GM12878 (cell line): ENCODE results near the gene MTAP. TPM values are rescaled to one million over a fixed set of nuclear protein-coding genes. Genes with fewer than 3 reads are reported as not detected.

ENCODE experiments used
- ATF2 ChIP-seq: IDR thresholded peaks from 2 replicates; pipeline ENCODE4 v1.6.1; 2012; ENCODE audit warnings: low read length, inconsistent platforms
- ATF7 ChIP-seq: fragments of 450-650 bp; IDR thresholded peaks from 2 replicates; pipeline ENCODE4 v1.6.1; 2016; ENCODE audit warnings: low read depth, mild to moderate bottlenecking
- BACH1 ChIP-seq: fragments of 450-650 bp; IDR thresholded peaks from 2 replicates; pipeline ENCODE4 v1.6.1; 2017; ENCODE audit warnings: mild to moderate bottlenecking, borderline replicate concordance
- BHLHE40 ChIP-seq, 2 experiments: fragments of 450-650 bp in 1 of 2; IDR thresholded peaks; 2 replicates each; pipeline ENCODE4 v1.6.1; 2011 to 2017; ENCODE audit warnings: low read depth in 2 of 2, borderline replicate concordance in 1 of 2, improper control_type of control experiment in 1 of 2, low read length in 1 of 2, mild to moderate bottlenecking in 1 of 2
- CBX3 ChIP-seq: fragments of 200-600 bp; sonication (generic); IDR thresholded peaks from 2 replicates; pipeline ENCODE4 v1.6.1; 2016; ENCODE audit warnings: low read depth, borderline replicate concordance
- CHD4 ChIP-seq: fragments of 200-600 bp; sonication (generic); IDR thresholded peaks from 2 replicates; pipeline ENCODE4 v1.6.1; 2016; ENCODE audit warnings: mild to moderate bottlenecking
- CTCF ChIP-seq, 3 experiments: IDR thresholded peaks in 2 of 3; conservative IDR thresholded peaks in 1 of 3; 2 replicates each; pipeline ENCODE4 v1.5.1; 2011; ENCODE audit warnings: low read depth in 3 of 3, low read length in 3 of 3, mild to moderate bottlenecking in 3 of 3, control low read depth in 2 of 3, moderate library complexity in 2 of 3, inconsistent platforms in 1 of 3, mixed read lengths in 1 of 3; ENCODE audit not compliant: control insufficient read depth in 2 of 3, insufficient read depth in 1 of 3; ENCODE audit errors: extremely low read depth in 1 of 3
- E4F1 ChIP-seq: fragments of 450-650 bp; IDR thresholded peaks from 2 replicates; pipeline ENCODE4 v1.6.1; 2018; ENCODE audit warnings: borderline replicate concordance, mild to moderate bottlenecking; ENCODE audit not compliant: partially characterized antibody
- ELK1 ChIP-seq: IDR thresholded peaks from 2 replicates; pipeline ENCODE4 v1.6.1; 2012; ENCODE audit warnings: low read depth, low read length, improper control_type of control experiment
- GATAD2B ChIP-seq: fragments of 450-650 bp; conservative IDR thresholded peaks from 2 replicates; pipeline ENCODE4 v1.6.1; 2017; ENCODE audit warnings: low read depth, mild to moderate bottlenecking, moderate library complexity
- IKZF1 ChIP-seq: fragments of 450-650 bp; conservative IDR thresholded peaks from 2 replicates; pipeline ENCODE4 v1.6.1; 2017; ENCODE audit warnings: antibody characterized with exemption, mild to moderate bottlenecking
- IRF3 ChIP-seq: fragments of 450-650 bp; IDR thresholded peaks from 2 replicates; pipeline ENCODE4 v1.6.1; 2014; ENCODE audit warnings: mild to moderate bottlenecking
- IRF4 ChIP-seq: IDR thresholded peaks from 2 replicates; pipeline ENCODE4 v1.6.1; 2011; ENCODE audit warnings: low read depth, low read length
- JUND ChIP-seq: IDR thresholded peaks from 2 replicates; pipeline ENCODE4 v1.6.1; 2012; ENCODE audit warnings: low read depth, mild to moderate bottlenecking, low read length, improper control_type of control experiment, moderate library complexity
- POLR2A ChIP-seq: IDR thresholded peaks from 2 replicates; pipeline ENCODE4 v1.6.1; 2011; ENCODE audit warnings: low read depth, mild to moderate bottlenecking, low read length
- POLR2AphosphoS5 ChIP-seq: IDR thresholded peaks from 2 replicates; pipeline ENCODE4 v1.6.1; 2011; ENCODE audit warnings: mild to moderate bottlenecking, low read length, inconsistent platforms
- RAD51 ChIP-seq: fragments of 450-650 bp; IDR thresholded peaks from 2 replicates; pipeline ENCODE4 v1.6.1; 2016; ENCODE audit warnings: moderate library complexity, mild to moderate bottlenecking, inconsistent platforms
- RELB ChIP-seq: fragments of 450-650 bp; IDR thresholded peaks from 2 replicates; pipeline ENCODE4 v1.6.1; 2017; ENCODE audit warnings: low read depth, mild to moderate bottlenecking, moderate library complexity
- RFX5 ChIP-seq: IDR thresholded peaks from 2 replicates; pipeline ENCODE4 v1.6.1; 2011; ENCODE audit warnings: low read depth, low read length, improper control_type of control experiment
- TBL1XR1 ChIP-seq: IDR thresholded peaks from 2 replicates; pipeline ENCODE4 v1.6.1; 2012; ENCODE audit warnings: low read depth, low read length, improper control_type of control experiment
- polyA plus RNA-seq, 11 experiments: library from polyadenylated mRNA; depleted of rRNA in 4 of 11; unstranded in 6 of 11; stranded (reverse) in 5 of 11; fragments of >200 nt; fragmentation: Nextera tagmentation in 4 of 11; fragmentation: Illumina TruSeq in 1 of 11; extraction: Ambion mirVana in 4 of 11; extraction: Trizol in 1 of 11; gene quantifications; 1 replicate in 1 of 11; 2 replicates in 10 of 11; pipeline versions ENCODE4 v1.2.1 to v1.2.3, GENCODE V29; 2011 to 2016; ENCODE audit warnings: inconsistent platforms in 2 of 11, missing spikeins in 2 of 11, low read depth in 1 of 11
- total RNA-seq, 4 experiments: library from RNA; depleted of rRNA in 3 of 4; stranded (reverse); fragments of >200 nt in 3 of 4; fragmentation: Illumina TruSeq in 1 of 4; extraction: Trizol in 1 of 4; gene quantifications; 2 replicates each; pipeline versions ENCODE4 v1.2.1 to v1.2.3, GENCODE V29; 2013 to 2021

The MTAP gene
- total and polyA plus RNA-seq, 10 of the 15 experiments (the other 5 are each of a cell fraction or from before 2014, with no cell fraction given): 16.4 to 29.9 (median 22.6) TPM

- TF ChIP-seq IRF3 (no peak), IRF4 (no peak), JUND (no peak), RAD51 (no peak), BHLHE40 (IDR thresholded peaks at IDR 0.05; ENCODE audit: borderline replicate concordance in 1 of 2, low read depth in 2 of 2, low read length in 1 of 2) (peak in 1 of 2 experiments; percentile 46; a peak in 3 of 4 replicates), POLR2AphosphoS5 (no peak; the same call in 1 of the 2 replicates), TBL1XR1 (no peak), BACH1 (0 out of 2 replicates have a peak, but pooled peaks have one; percentile 18), IKZF1 (peak; percentile 85), CBX3 (no peak), POLR2A (no peak), ELK1 (no peak), GATAD2B (no peak), E4F1 (no peak), ATF7 (peak; percentile 52), CTCF (IDR thresholded peaks at IDR 0.05 in 2 of 3, conservative IDR thresholded peaks at IDR 0.05 in 1 of 3; ENCODE audit: control insufficient read depth in 2 of 3, extremely low read depth in 1 of 3, insufficient read depth in 1 of 3, low read depth in 3 of 3, low read length in 3 of 3) (no peak), RFX5 (no peak), ATF2 (peak; percentile 55; the same call in 1 of the 2 replicates), CHD4 (no peak), RELB (peak; percentile 83)
Measured at GRCh38 chr9:21833090-21833801, 30.8 kb downstream of the MTAP start (continued).
